Fibroblast of upper back skin (primary cell): Measurements from ENCODE around the gene ZNF587B.
"Not testable (repeated sequence)": the region's sequence is repeated elsewhere in the genome, so short reads cannot be mapped to it uniquely, and the experiment has no call there.

Experiments used
- DNase-seq: peaks from one replicate; pipeline ENCODE4 v3.0.0-alpha.2; 2013

Gene ZNF587B

GRCh38 chr19:57872450-57872849 lies 42.4 kb downstream of the ZNF587B start:
- no peak for DNase-seq

GRCh38 chr19:57873883-57874799 lies 44.0 kb downstream of the ZNF587B start:
- DNase-seq: not testable (repeated sequence)

- DNase-seq: no peak
Observed at GRCh38 chr19:57886046-57886445, 55.9 kb downstream of the ZNF587B start.

GRCh38 chr19:57887195-57887941 lies 57.3 kb downstream of the ZNF587B start:
- DNase-seq: no peak

GRCh38 chr19:57888107-57888559 lies 58.0 kb downstream of the ZNF587B start:
- no peak for DNase-seq

- peak; percentile 80 for DNase-seq
Observed at GRCh38 chr19:57888560-57889231, 58.6 kb downstream of the ZNF587B start, which contains the start of gene ZNF814. TSS of gene ZNF814 (minus strand) at chr19:57889037. CDS start at chr19:57888802, 235 bp downstream.

GRCh38 chr19:57890706-57891105 lies 60.6 kb downstream of the ZNF587B start:
- peak; percentile 62 for DNase-seq
